SK-N-DZ (cell line): ENCODE results near the gene ATP6V0B.

Experiments used
- DNase-seq: peaks from one replicate; pipeline ENCODE4 v3.0.0-alpha.2; 2015; ENCODE audit warnings: low spot score

The ATP6V0B gene

GRCh38 chr1:43982808-43983207, 8.0 kb downstream of the ATP6V0B start:
- DNase-seq = no peak

GRCh38 chr1:43983253-43983899, 8.6 kb downstream of the ATP6V0B start:
- no peak for DNase-seq

DNA sequence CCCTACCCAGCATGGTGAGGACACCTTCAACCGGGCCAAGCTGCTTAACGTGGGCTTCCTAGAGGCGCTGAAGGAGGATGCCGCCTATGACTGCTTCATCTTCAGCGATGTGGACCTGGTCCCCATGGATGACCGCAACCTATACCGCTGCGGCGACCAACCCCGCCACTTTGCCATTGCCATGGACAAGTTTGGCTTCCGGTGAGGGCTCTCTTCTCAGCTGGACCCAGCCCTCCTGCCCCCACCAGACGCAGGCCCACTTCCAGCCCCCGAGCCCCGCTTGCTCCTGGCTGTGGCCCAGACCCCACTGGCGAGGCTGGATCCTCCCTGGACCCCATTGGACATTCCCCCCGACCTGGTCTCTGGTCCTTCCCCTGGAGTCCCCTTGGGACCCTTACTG, 10.1 kb downstream of the ATP6V0B start:
- DNase-seq = no peak

- no peak for DNase-seq
Observed at GRCh38 chr1:43985984-43986595, 11.3 kb downstream of the ATP6V0B start.

GRCh38 chr1:43986712-43987111, 12.0 kb downstream of the ATP6V0B start:
- no peak for DNase-seq

DNA sequence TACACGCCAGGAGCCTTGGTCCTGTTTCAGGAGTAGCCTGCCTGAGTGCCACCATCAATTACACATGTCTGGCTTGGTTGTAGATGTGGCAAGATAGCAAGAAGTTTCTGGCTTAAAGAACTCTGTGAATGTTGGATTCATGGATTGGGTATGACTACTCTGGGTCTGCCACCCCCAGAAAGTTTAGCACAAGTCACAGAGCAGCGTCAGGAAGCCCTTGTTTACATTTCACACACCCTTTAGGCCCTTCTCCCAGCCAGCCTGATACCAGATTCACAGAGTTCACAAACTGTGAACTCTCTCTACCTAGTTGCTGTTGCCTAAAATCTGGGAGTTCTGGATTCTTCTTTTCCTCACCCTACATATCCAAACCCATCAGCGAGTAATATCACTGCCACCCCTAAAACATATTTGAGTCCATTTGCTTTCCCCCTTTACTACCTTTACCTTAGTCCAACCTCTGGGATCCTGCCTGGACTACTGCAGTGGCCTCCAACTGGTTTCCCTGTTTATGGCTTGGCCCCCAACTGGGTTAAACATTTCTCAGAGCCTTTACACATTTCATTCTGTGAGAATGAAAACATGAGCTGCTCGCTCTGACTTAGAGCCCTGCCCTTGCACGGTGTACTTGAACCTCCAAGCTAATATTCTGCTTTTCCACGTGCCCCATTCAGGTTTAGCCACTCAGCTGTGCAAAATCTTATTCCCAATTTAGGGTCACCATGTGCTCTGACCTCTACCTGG, 12.6 kb downstream of the ATP6V0B start:
- no peak for DNase-seq

DNA sequence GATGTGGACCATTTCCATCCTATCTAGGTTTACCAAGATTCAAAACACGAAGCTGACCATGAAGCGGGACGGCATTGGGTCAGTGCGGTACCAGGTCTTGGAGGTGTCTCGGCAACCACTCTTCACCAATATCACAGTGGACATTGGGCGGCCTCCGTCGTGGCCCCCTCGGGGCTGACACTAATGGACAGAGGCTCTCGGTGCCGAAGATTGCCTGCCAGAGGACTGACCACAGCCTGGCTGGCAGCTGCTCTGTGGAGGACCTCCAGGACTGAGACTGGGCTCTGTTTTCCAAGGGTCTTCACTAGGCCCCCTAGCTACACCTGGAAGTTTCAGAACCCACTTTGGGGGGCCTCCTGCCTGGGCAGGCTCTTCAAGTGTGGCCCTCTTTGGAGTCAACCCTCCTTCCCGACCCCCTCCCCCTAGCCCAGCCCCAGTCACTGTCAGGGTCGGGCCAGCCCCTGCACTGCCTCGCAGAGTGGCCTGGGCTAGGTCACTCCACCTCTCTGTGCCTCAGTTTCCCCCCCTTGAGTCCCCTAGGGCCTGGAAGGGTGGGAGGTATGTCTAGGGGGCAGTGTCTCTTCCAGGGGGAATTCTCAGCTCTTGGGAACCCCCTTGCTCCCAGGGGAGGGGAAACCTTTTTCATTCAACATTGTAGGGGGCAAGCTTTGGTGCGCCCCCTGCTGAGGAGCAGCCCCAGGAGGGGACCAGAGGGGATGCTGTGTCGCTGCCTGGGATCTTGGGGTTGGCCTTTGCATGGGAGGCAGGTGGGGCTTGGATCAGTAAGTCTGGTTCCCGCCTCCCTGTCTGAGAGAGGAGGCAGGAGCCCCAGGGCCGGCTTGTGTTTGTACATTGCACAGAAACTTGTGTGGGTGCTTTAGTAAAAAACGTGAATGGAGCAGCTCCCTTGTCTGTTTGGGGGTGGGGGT, 15.8 kb downstream of the ATP6V0B start:
- no peak for DNase-seq

- no peak for DNase-seq
Observed at GRCh38 chr1:43991200-43991475, 16.4 kb downstream of the ATP6V0B start.

GRCh38 chr1:43991476-43992231, 16.9 kb downstream of the ATP6V0B start, which contains the start of gene CCDC24:
Gene CCDC24 (plus strand): TSS chr1:43991599. CDS start chr1:43991879, 280 bp downstream.
- DNase-seq = peak; percentile 54

GRCh38 chr1:43992232-43992995, 17.7 kb downstream of the ATP6V0B start:
- no peak for DNase-seq

- no peak for DNase-seq
Observed at GRCh38 chr1:43993206-43993914, 18.6 kb downstream of the ATP6V0B start.

DNA sequence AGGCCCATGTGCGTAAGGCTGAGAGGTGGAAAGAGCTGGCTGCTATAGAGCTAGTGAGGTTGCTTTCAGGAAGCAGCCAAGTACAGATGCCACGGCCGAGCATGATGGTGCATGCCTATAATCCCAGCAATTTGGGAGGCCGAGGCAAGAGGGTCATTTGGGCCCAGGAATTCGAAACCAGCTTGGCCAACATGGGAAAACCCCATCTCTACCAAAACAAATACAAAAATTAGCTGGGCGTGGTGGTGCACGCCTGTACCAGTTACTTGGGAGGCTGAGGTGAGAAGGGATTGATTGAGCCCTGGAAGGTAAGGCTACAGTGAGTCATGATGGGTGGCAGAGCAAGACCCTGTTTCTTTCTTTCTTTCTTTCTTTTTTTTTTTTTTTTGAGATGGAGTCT, 19.3 kb downstream of the ATP6V0B start:
- DNase-seq = no peak

DNA sequence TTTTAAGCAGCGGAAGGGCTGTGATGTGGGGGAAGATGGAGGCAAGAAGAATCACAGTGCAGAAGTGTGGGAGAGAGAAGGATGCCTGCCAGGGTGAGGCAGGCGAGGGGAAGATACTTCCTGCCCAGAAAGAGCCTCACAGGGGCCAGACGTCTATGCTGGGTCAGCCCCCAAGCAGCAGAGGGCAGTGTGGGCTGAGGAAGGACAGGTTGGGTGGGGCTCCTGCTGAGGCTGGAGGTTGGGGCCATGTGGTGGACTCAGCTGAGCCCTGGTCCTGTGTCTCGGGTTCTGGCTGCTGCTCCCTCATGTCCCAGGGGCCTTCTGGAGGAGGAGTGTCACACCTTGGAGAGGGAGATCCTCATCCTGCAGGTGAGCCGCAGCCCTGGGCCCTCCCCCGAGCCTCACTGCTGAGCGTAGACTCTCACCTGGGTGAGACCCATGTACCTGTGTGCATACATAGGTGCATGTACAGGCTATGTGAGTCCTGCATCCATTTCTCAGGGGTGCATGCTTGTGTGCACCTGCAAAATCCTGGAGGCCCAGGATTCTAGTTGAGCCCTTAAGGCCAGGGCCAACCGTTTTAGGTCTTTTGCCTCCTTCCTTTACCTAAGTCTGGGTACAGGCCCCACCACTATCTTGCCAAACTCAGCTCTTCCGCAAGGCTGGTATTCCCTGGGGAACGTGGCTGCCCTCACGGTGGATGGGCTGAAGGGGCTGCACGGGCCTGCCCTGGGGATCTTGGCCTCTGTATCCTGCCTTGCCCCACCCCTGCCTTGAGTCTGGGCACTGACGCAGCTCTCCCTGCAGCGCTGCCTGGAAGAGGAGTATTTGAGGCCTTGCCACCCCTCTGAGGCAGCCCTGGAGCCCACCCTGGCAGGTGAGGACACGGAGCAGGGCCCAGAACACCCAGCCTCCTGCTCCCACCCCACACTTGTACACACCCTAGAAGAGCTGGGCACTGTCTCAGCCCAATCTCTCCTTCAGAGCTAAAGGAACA, 20.3 kb downstream of the ATP6V0B start:
- peak; percentile 74 for DNase-seq

DNA sequence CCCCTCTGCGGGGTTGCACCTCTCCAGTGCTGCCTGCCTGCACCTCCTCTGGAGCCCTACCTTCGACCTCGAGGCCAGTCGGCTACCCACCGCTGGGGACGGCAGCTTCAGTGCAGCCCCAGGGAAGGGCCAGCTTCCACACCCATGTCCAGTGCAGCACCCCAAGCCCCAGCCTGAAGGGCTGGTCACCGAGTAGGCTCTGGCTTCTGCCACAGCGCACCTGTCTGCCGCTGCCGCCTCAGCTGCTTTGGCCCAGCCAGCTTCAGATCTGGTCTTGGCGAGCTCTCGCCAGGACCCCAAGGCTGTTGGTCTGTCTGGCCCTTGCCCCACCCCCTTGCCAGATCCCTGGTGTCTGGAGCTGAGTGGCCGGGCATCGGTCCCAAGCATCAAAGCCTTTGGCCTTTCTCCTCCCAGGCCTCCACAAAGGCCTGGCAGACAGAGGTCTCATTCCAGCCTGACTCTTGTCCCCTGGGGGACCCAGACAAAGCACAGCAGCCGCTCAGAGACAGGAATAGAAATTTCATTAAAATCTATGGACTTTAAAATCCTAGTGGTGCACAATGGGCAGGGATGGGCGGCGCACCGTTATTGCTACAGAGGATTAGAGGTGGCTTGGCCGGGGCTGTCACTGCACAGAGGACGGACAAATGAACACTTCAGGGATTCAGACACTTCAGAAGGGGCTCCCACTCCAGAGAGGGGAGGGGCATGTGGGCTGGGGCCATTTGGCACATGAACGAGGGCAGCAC, 21.4 kb downstream of the ATP6V0B start:
- DNase-seq = no peak

- no peak for DNase-seq
Observed at GRCh38 chr1:43996733-43997115, 22.0 kb downstream of the ATP6V0B start.

- DNase-seq = no peak
Observed at GRCh38 chr1:43997295-43997999, 22.7 kb downstream of the ATP6V0B start.

DNA sequence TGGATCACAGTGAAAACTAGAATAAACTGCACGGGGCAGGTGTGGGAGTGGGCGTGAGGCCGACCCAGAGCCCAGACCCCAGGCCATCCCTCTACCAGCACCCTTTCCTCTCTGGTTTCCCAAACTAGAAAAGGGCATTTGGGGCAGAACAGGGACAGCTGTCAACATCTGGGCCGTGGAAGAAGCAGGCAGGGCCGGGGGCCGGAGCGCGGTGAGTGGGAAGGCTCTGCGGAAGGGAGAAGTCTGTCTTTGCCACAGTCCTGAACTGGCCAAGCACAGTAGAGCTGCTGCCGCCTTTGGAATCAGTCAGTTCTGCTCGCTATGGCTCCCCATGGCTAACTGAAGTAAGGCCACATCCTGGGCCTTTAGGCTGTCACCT, 23.2 kb downstream of the ATP6V0B start:
- DNase-seq = no peak
